Measurements from ENCODE around the gene CSTF2T.

The CSTF2T gene

DNA sequence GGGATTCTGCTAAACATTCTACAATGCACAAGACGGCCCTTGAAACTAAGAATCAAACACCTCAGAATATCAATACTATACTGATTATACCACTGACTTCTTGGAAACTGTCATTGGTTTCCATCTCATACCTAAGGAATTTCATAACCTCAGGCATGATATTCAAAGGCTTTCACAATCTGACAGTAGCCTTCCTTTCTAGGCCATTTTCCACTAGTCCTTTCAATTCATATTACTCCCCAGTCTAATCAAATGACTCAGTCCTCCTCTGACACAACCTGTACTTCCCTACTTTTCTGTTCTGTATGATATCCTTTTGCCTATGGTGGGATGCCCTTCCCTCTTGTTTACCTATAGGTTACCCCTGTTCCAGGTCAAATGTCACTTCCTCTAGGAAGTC lies 48.3 kb downstream of the CSTF2T start:
- no peak for DNase-seq (ENCODE audit: low read depth in 2 of 2, low spot score in 1 of 2)

DNA sequence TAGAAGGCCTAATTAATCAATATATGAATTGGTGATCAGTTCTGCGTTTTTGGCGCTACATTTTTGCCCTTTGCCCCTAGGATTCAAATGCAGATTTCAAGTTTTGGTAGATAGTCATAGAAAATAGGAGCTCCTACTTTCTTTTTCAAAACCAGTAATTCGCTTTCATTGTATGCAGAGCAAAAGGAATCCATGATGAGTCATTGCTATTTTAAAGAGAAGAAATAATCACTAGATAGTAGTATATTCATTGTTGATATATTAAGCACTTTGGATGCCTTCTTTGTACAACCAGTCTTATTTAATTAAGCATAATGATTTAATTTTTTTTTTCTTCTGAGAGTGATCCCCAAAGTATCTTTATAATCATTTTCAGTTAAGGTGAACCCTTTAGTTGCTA lies 50.3 kb downstream of the CSTF2T start:
- no peak for DNase-seq (ENCODE audit: low read depth in 2 of 2, low spot score in 1 of 2)

All from stimulated activated CD8-positive, alpha-beta memory T cell treated with anti-CD3 and anti-CD28 coated beads, Interleukin-4, amount 100 ng/mL, for 1 hour (primary cell).